Heart right ventricle (tissue), 16 donors: ENCODE data around the gene CCNL1. TPM values are rescaled to one million over a fixed set of nuclear protein-coding genes. Genes with fewer than 3 reads are reported as not detected.

ENCODE experiments used
- ATAC-seq, 8 donors: fragments of 200-7000 bp; cut with Tn5 transposase; one replicate each; pipeline ENCODE4 v1.9.1; 2020; ENCODE audit warnings: mild to moderate bottlenecking in 8 of 8, moderate library complexity in 8 of 8, moderate number of reproducible peaks in 1 of 8
- DNase-seq, 2 donors: peaks; one replicate each; pipeline ENCODE4 v3.0.0-alpha.2; 2020
- H3K27ac ChIP-seq, 10 donors: fragments of 200-600 bp; sonication (generic) in 2 of 10; one replicate each; pipeline versions ENCODE4 v1.5.0 to v1.8.0; 2020 to 2022; ENCODE audit warnings: mild to moderate bottlenecking in 3 of 10
- H3K27me3 ChIP-seq, 7 donors: fragments of 200-600 bp; one replicate each; pipeline ENCODE4 v1.8.0; 2021 to 2022; ENCODE audit warnings: mild to moderate bottlenecking in 2 of 7
- H3K36me3 ChIP-seq, 9 donors: fragments of 200-600 bp; sonication (generic) in 1 of 9; one replicate each; pipeline versions ENCODE4 v1.5.0 to v1.8.0; 2020 to 2022; ENCODE audit warnings: mild to moderate bottlenecking in 2 of 9
- H3K4me1 ChIP-seq, 9 donors: fragments of 200-600 bp; sonication (generic) in 1 of 9; one replicate each; pipeline versions ENCODE4 v1.5.0 to v1.8.0; 2020 to 2022; ENCODE audit warnings: mild to moderate bottlenecking in 4 of 9
- H3K4me3 ChIP-seq, 10 donors: fragments of 200-600 bp; sonication (generic) in 2 of 10; one replicate each; pipeline versions ENCODE4 v1.5.0 to v1.8.0; 2020 to 2022; ENCODE audit warnings: mild to moderate bottlenecking in 7 of 10, moderate library complexity in 2 of 10
- H3K9me3 ChIP-seq, 11 donors: fragments of 200-600 bp in 10 of 11; sonication (generic) in 2 of 11; one replicate each; pipeline versions ENCODE4 v1.5.0 to v1.8.0; 2013 to 2022; ENCODE audit warnings: mild to moderate bottlenecking in 2 of 11, control low read depth in 1 of 11, moderate library complexity in 1 of 11
- CTCF ChIP-seq, 9 donors: fragments of 200-600 bp; sonication (generic) in 2 of 9; IDR thresholded peaks; one replicate each; pipeline versions ENCODE4 v1.5.0 to v1.8.0; 2021 to 2022; ENCODE audit warnings: antibody characterized with exemption in 9 of 9, mild to moderate bottlenecking in 5 of 9, moderate library complexity in 1 of 9
- WGBS, 2 donors: extraction: QIAGEN DNeasy Blood & Tissue Kit; methylation state at CpG; one replicate each; pipeline ENCODE4 v1.1.7; 2013; ENCODE audit warnings: inconsistent platforms in 1 of 2; 5-methylcytosine and 5-hydroxymethylcytosine counted together
- intact Hi-C, 10 donors: fragments of 100-400 bp; cut with DNase I; formaldehyde crosslinking; loops; one replicate each; pipeline versions ENCODE4 v1.11.1 to v1.14.2; 2022
- polyA plus RNA-seq, 2 donors: library from polyadenylated mRNA; stranded (reverse); fragments of 200-250 nt; gene quantifications; one replicate each; pipeline ENCODE4 v1.2.3, GENCODE V29; 2013
- total RNA-seq, 10 donors: library from RNA; stranded (reverse); fragmentation: NEBNext Ultra II Directional in 3 of 10; extraction: Animal tissue kit (Norgen Biotek cat#: 25700) in 3 of 10; gene quantifications; one replicate each; pipeline versions ENCODE4 v1.2.1 to v1.2.4, GENCODE V29; 2021 to 2023
- donor health status: Arrhythmogenic right ventricular cardiomyopathy.
- donor health status: ischemic (EF 13 %, LVEDD 7.1; RV severe dilation, severe dysfunction).
- donor health status: healthy with polysubstance abuse.
- donor health status: DM: no; HTN: yes; CAD: no.
- donor health status: DM: no; HTN: no; CAD: no.
- donor health status: ischemic (EF 25% LVEDD 6.9; RV normal size, moderate dysfunction).
- donor health status: ischemic (EF 25% LVEDD 5.7; RV mildly dilated, moderate dysfunction).
- donor health status: healthy.
- donor health status: DM: yes; HTN: yes; CAD: no.
- donor health status: Ischemic cardiomyopathy.
- donor health status: ischemic (EF 35%, LVEDD 5.7; RV mildly dilated, moderate dysfunction).
- donor health status: nonischemic (EF 11% LVEDD 7.7; RV severe dilation, severe dysfunction).
- donor health status: DM: yes; HTN: yes; CAD: no.
- donor health status: PGD.
- donor health status: ischemic (EF 29% LVEDD 5.4; RV normal size, mild dysfunction).
- donor health status: nonischemic (EF 23%, LVEDD 6.1; RV moderate dilation, normal function).

The CCNL1 gene
- total and polyA plus RNA-seq, 12 donors = 19.1 to 77.3 (median 24.7) TPM

- H3K4me1 ChIP-seq = peaks cover 0 to 19% (median 6%) of the 10 kb centered on the region in 9 donors
- DNase-seq = no peak
- intact Hi-C loops = no loop called here
- H3K27me3 ChIP-seq = no peaks in the 10 kb centered on the region
- no peaks in the 10 kb centered on the region for H3K36me3 ChIP-seq
- no peak for ATAC-seq
- no peak overlapping the region for H3K27ac ChIP-seq
- 85 to 92% methylated on average over 3 of the region's 3 CpGs for WGBS, 2 donors
- TF ChIP-seq CTCF (IDR thresholded peaks at IDR 0.05) = no peak
- H3K4me3 ChIP-seq = no peak overlapping the region
- no peaks in the 10 kb centered on the region for H3K9me3 ChIP-seq
Measured at GRCh38 chr3:157122832-157123427, 37.0 kb downstream of the CCNL1 start.

- peak overlapping the region in 1 of 10 donors; percentile 1 for H3K27ac ChIP-seq
- peak in 3 of 8 donors; percentile 11 to 54 (median 53) for ATAC-seq
Measured at GRCh38 chr3:157122116-157122515, 37.8 kb downstream of the CCNL1 start.

GRCh38 chr3:157121522-157121921, 38.4 kb downstream of the CCNL1 start:
- Histone ChIP-seq H3K36me3 (no peaks in the 10 kb centered on the region), H3K27ac (no peak overlapping the region), H3K27me3 (no peaks in the 10 kb centered on the region), H3K4me1 (peaks cover 0 to 17% (median 0%) of the 10 kb centered on the region in 9 donors), H3K9me3 (no peaks in the 10 kb centered on the region), H3K4me3 (no peak overlapping the region)
- WGBS, 2 donors = 73 to 90% methylated on average over 1 of the region's 1 CpG
- no peak for TF ChIP-seq CTCF (IDR thresholded peaks at IDR 0.05)
- intact Hi-C loops = no loop called here
- DNase-seq = no peak
- no peak for ATAC-seq

More at GRCh38 chr3:157122116-157122515, 37.8 kb downstream of the CCNL1 start:
- no peak for TF ChIP-seq CTCF (IDR thresholded peaks at IDR 0.05)
- H3K36me3 ChIP-seq = no peaks in the 10 kb centered on the region
- no peak for DNase-seq
- H3K9me3 ChIP-seq = no peaks in the 10 kb centered on the region
- no peaks in the 10 kb centered on the region for H3K27me3 ChIP-seq
- H3K4me1 ChIP-seq = peaks cover 0 to 14% (median 0%) of the 10 kb centered on the region in 9 donors
- 56 to 58% methylated on average over 2 of the region's 2 CpGs for WGBS, 2 donors
- no peak overlapping the region for H3K4me3 ChIP-seq
- intact Hi-C loops = no loop called here

- Histone ChIP-seq H3K27ac (no peak overlapping the region), H3K4me3 (no peak overlapping the region), H3K9me3 (no peaks in the 10 kb centered on the region), H3K36me3 (no peaks in the 10 kb centered on the region), H3K4me1 (peaks cover 0 to 29% (median 10%) of the 10 kb centered on the region in 9 donors), H3K27me3 (no peaks in the 10 kb centered on the region)
- TF ChIP-seq CTCF (IDR thresholded peaks at IDR 0.05) = no peak
- peak in 1 of 8 donors; percentile 19 for ATAC-seq
- intact Hi-C loops = no loop called here
- DNase-seq = no peak
- WGBS, 2 donors = 73 to 74% methylated on average over 56 of the region's 56 CpGs
Measured at GRCh38 chr3:157120071-157120892, 39.7 kb downstream of the CCNL1 start.
